HL-60 (cell line): Measurements from ENCODE around the gene FBXO17.

Source experiments
- CTCF ChIP-seq: IDR thresholded peaks from one replicate; pipeline ENCODE4 v1.5.1; 2011; ENCODE audit warnings: low read length, control low read depth, inconsistent platforms; ENCODE audit not compliant: insufficient read depth
- GABPA ChIP-seq: IDR thresholded peaks from 2 replicates; pipeline ENCODE4 v1.6.1; 2012; ENCODE audit warnings: low read depth
- POLR2AphosphoS5 ChIP-seq: IDR thresholded peaks from 2 replicates; pipeline ENCODE4 v1.6.1; 2012; ENCODE audit warnings: low read depth
- SPI1 ChIP-seq: IDR thresholded peaks from 2 replicates; pipeline ENCODE4 v1.6.1; 2012; ENCODE audit warnings: low read depth, mild to moderate bottlenecking, borderline replicate concordance
- TF ChIP-seq, protein P1 (sequence below): IDR thresholded peaks from 2 replicates; pipeline ENCODE4 v1.6.1; 2012; ENCODE audit warnings: low read depth; ENCODE audit not compliant: insufficient replicate concordance

DNA sequence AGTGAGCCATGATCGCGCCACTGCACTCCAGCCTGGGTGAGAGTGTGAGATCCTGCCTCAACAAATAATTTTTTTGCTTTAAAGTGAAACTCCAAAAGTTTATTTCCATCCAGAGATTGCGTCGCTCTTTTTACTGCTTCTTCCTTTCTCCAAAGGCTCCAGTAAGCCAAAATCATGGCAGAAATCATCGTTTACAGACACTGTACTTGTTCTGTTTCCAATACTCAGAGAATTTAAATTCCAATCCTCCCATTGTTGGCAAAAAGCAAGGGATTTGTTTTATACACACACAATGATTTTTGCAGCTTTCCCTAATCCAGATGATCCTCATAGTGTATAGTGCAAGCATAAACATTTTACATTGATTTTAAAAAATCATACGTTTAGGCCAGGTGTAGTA lies 41.5 kb upstream of the FBXO17 start:
- no peak for TF ChIP-seq CTCF
- TF ChIP-seq, protein P1, sequence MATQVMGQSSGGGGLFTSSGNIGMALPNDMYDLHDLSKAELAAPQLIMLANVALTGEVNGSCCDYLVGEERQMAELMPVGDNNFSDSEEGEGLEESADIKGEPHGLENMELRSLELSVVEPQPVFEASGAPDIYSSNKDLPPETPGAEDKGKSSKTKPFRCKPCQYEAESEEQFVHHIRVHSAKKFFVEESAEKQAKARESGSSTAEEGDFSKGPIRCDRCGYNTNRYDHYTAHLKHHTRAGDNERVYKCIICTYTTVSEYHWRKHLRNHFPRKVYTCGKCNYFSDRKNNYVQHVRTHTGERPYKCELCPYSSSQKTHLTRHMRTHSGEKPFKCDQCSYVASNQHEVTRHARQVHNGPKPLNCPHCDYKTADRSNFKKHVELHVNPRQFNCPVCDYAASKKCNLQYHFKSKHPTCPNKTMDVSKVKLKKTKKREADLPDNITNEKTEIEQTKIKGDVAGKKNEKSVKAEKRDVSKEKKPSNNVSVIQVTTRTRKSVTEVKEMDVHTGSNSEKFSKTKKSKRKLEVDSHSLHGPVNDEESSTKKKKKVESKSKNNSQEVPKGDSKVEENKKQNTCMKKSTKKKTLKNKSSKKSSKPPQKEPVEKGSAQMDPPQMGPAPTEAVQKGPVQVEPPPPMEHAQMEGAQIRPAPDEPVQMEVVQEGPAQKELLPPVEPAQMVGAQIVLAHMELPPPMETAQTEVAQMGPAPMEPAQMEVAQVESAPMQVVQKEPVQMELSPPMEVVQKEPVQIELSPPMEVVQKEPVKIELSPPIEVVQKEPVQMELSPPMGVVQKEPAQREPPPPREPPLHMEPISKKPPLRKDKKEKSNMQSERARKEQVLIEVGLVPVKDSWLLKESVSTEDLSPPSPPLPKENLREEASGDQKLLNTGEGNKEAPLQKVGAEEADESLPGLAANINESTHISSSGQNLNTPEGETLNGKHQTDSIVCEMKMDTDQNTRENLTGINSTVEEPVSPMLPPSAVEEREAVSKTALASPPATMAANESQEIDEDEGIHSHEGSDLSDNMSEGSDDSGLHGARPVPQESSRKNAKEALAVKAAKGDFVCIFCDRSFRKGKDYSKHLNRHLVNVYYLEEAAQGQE, result no peak
- no peak for TF ChIP-seq GABPA
- TF ChIP-seq POLR2AphosphoS5, result no peak
- no peak for TF ChIP-seq SPI1
